Muscle of leg (tissue), 11 donors: ENCODE results near the gene PIP5KL1. TPM values are rescaled to one million over a fixed set of nuclear protein-coding genes. Genes with fewer than 3 reads are reported as not detected.

Experiments
- DNase-seq: peaks from one replicate; pipeline ENCODE4 v3.0.0; 2013
- H3K27ac ChIP-seq: one replicate; pipeline ENCODE4 v1.5.1; 2013; ENCODE audit warnings: mild to moderate bottlenecking, low read length, control low read depth
- H3K27me3 ChIP-seq: one replicate; pipeline ENCODE4 v1.6.1; 2013; ENCODE audit warnings: low read length; ENCODE audit not compliant: control insufficient read depth, insufficient read depth
- H3K36me3 ChIP-seq: one replicate; pipeline ENCODE4 v1.6.1; 2013; ENCODE audit warnings: low read length; ENCODE audit not compliant: control insufficient read depth, insufficient read depth
- H3K4me1 ChIP-seq: one replicate; pipeline ENCODE4 v1.6.1; 2013; ENCODE audit warnings: low read length; ENCODE audit not compliant: control insufficient read depth, insufficient read depth
- H3K4me3 ChIP-seq: one replicate; pipeline ENCODE4 v1.5.1; 2013; ENCODE audit warnings: low read length, control low read depth
- H3K9me3 ChIP-seq: replicated peaks from 2 replicates; pipeline ENCODE4 v1.6.1; 2013; ENCODE audit warnings: low read depth, low read length; ENCODE audit not compliant: control insufficient read depth
- WGBS: methylation state at CpG from one replicate; pipeline ENCODE4 v1.1.5; 2013; ENCODE audit warnings: missing lambda C conversion rate; ENCODE audit not compliant: insufficient coverage; 5-methylcytosine and 5-hydroxymethylcytosine counted together
- polyA plus RNA-seq, 8 donors: library from polyadenylated mRNA; unstranded; fragments of 120-200 nt; gene quantifications; one replicate each; pipeline versions ENCODE4 v1.2.1 to v1.2.3, GENCODE V29; 2013; ENCODE audit warnings: inconsistent platforms in 1 of 8, low replicate concordance in 1 of 8; ENCODE audit not compliant: insufficient read length in 8 of 8, insufficient read depth in 1 of 8
- total RNA-seq: library from RNA; stranded (reverse); fragments of 120-200 nt; gene quantifications from one replicate; pipeline ENCODE4 v1.2.4, GENCODE V29; 2013

PIP5KL1 gene
- total and polyA plus RNA-seq, 9 donors, result 0.42 to 3.5 (median 1.9) TPM

DNA sequence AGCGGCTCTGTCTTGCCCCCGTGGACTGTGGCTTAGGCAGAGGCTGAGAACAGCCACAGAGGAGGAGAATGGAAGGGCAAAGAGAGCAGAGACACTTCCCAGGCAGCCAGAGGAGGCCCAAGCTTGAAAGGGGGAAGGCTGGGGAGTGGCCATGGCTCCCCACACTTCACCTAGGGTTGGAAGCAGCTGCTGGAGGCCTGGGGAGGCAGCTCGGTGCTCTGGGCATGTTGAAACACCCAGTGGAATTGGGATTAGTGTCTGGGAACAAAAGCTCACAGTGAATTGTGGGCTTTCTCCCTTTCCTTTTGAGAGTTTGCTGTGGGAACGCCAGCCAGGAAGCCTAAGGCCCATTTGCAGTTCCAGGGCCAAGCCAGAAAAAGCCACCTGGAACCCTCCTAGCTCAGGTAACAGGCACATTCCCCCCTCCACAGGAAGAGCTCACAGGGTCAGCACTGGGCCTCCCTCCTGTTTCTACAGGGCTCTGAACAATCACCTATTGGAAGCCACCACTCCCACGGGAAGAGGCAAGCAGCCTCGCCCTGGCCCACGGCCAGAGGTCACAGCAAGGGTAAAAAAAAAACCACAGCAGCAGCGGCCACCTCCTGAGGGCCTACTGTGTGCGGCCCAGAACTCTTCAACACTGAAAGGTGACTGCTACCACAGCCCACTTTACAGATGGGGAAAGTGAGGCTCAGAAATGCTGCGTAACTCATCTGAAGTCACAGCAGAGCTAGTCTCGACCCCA lies 30.0 kb upstream of the PIP5KL1 start:
- Histone ChIP-seq H3K4me3 (no peak overlapping the region), H3K36me3 (no peaks in the 10 kb centered on the region), H3K27ac (peak overlapping the region; percentile 40), H3K4me1 (peaks cover 40% of the 10 kb centered on the region), H3K27me3 (no peaks in the 10 kb centered on the region), H3K9me3 (peaks cover 2% of the 10 kb centered on the region)
- no peak for DNase-seq
- 38% methylated on average over 9 of the region's 11 CpGs for WGBS

GRCh38 chr9:127959841-127960409 lies 29.3 kb upstream of the PIP5KL1 start:
- no peak overlapping the region for H3K4me3 ChIP-seq
- no peak overlapping the region for H3K27ac ChIP-seq
- peaks cover 2% of the 10 kb centered on the region for H3K9me3 ChIP-seq
- 93% methylated on average over 2 of the region's 2 CpGs for WGBS
- H3K4me1 ChIP-seq, result peaks cover 41% of the 10 kb centered on the region
- no peaks in the 10 kb centered on the region for H3K36me3 ChIP-seq
- no peaks in the 10 kb centered on the region for H3K27me3 ChIP-seq
- DNase-seq, result no peak

DNA sequence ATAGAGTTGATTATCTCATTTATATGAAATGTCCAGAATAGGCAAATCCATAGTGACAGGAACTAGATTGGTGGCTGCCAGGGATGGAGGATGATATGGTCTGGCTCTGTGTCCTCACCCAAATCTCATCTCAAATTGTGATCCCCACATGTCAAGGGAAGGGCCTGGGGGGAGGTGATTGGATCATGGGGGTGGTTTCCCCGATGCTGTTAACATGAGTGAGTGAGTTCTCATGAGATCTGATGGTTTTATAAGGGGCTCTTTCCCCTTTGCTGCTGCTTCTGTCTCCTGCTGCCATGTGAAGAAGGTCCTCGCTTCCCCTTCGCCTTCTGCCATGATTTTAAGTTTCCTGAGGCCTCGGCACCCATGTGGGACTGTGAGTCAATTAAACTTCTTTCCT lies 28.8 kb upstream of the PIP5KL1 start:
- Histone ChIP-seq H3K4me1 (peaks cover 41% of the 10 kb centered on the region), H3K36me3 (no peaks in the 10 kb centered on the region), H3K4me3 (no peak overlapping the region), H3K27me3 (no peaks in the 10 kb centered on the region), H3K27ac (no peak overlapping the region), H3K9me3 (peaks cover 2% of the 10 kb centered on the region)
- DNase-seq, result no peak
- no CpG with 5 or more reads among the region's 4 CpGs for WGBS

DNA sequence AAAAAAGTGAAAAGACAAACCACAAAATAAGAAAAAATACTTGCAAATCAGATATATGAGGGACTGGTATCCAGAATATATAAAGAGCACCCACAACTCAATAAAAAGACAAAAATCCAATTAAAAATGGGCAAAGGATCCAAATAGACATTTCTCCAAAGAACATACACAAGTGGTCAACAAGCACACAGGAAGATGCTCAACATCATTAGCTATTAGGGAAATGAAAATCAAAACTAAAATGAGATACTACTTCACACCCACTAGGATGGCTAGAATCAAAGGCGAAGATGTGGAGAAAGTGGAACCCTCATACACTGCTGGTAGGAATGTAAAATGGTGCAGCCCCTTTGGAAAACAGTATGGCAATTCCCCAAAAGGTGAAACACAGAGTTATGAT lies 28.2 kb upstream of the PIP5KL1 start:
- H3K4me3 ChIP-seq, result no peak overlapping the region
- peaks cover 35% of the 10 kb centered on the region for H3K4me1 ChIP-seq
- H3K9me3 ChIP-seq, result peaks cover 2% of the 10 kb centered on the region
- no CpG with 5 or more reads among the region's 1 CpG for WGBS
- no peaks in the 10 kb centered on the region for H3K27me3 ChIP-seq
- no peak overlapping the region for H3K27ac ChIP-seq
- DNase-seq, result no peak
- no peaks in the 10 kb centered on the region for H3K36me3 ChIP-seq

GRCh38 chr9:127955294-127956015 lies 24.9 kb upstream of the PIP5KL1 start:
- no peak overlapping the region for H3K4me3 ChIP-seq
- no peaks in the 10 kb centered on the region for H3K36me3 ChIP-seq
- H3K27me3 ChIP-seq, result no peaks in the 10 kb centered on the region
- peaks cover 2% of the 10 kb centered on the region for H3K9me3 ChIP-seq
- H3K27ac ChIP-seq, result peak overlapping the region; percentile 51
- H3K4me1 ChIP-seq, result peaks cover 24% of the 10 kb centered on the region
- DNase-seq, result peak; percentile 73
- 60% methylated on average over 11 of the region's 12 CpGs for WGBS

GRCh38 chr9:127954831-127955293 lies 24.3 kb upstream of the PIP5KL1 start:
- H3K4me3 ChIP-seq, result no peak overlapping the region
- no peaks in the 10 kb centered on the region for H3K27me3 ChIP-seq
- DNase-seq, result no peak
- H3K4me1 ChIP-seq, result peaks cover 24% of the 10 kb centered on the region
- H3K9me3 ChIP-seq, result peaks cover 2% of the 10 kb centered on the region
- H3K36me3 ChIP-seq, result peaks cover 6% of the 10 kb centered on the region
- peak overlapping the region; percentile 51 for H3K27ac ChIP-seq
- WGBS, result 65% methylated on average over 6 of the region's 13 CpGs

GRCh38 chr9:127953768-127954505 lies 23.4 kb upstream of the PIP5KL1 start:
- WGBS, result 91% methylated on average over 9 of the region's 17 CpGs
- Histone ChIP-seq H3K4me1 (peaks cover 30% of the 10 kb centered on the region), H3K36me3 (peaks cover 12% of the 10 kb centered on the region), H3K4me3 (no peak overlapping the region), H3K27me3 (no peaks in the 10 kb centered on the region), H3K27ac (no peak overlapping the region), H3K9me3 (peaks cover 2% of the 10 kb centered on the region)
- no peak for DNase-seq

DNA sequence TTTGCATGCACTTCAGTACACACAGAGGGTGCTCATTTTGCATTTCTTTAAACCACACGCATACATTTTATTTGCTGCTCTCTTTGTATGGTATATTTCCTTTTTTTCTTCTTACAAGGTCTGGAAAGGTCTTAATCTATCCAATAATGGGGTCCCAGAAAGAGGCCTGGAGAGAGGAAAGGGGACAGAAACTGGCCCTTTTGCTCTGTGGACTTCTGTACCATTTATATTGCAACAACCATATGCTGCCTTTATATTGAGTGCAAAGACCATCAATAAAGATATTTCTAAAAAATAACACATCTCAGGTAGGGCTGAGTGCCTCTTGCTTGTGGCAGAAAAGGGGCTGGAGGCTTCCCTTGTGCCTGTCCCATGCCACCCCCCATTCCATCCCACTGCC lies 22.6 kb upstream of the PIP5KL1 start:
- H3K27ac ChIP-seq, result no peak overlapping the region
- H3K27me3 ChIP-seq, result no peaks in the 10 kb centered on the region
- no CpG with 5 or more reads among the region's 1 CpG for WGBS
- H3K36me3 ChIP-seq, result peaks cover 12% of the 10 kb centered on the region
- H3K4me1 ChIP-seq, result peaks cover 30% of the 10 kb centered on the region
- H3K4me3 ChIP-seq, result no peak overlapping the region
- no peak for DNase-seq
- H3K9me3 ChIP-seq, result peaks cover 2% of the 10 kb centered on the region

GRCh38 chr9:127950513-127951289 lies 20.1 kb upstream of the PIP5KL1 start:
- H3K4me1 ChIP-seq, result peaks cover 42% of the 10 kb centered on the region
- peaks cover 27% of the 10 kb centered on the region for H3K36me3 ChIP-seq
- DNase-seq, result no peak
- H3K4me3 ChIP-seq, result no peak overlapping the region
- H3K9me3 ChIP-seq, result no peaks in the 10 kb centered on the region
- 73% methylated on average over 19 of the region's 21 CpGs for WGBS
- no peaks in the 10 kb centered on the region for H3K27me3 ChIP-seq
- H3K27ac ChIP-seq, result no peak overlapping the region
